HG02943 (cell line): Measurements from ENCODE around the gene PLCB3.

Experiments used
- ATAC-seq: cut with Tn5 transposase; IDR thresholded peaks from one replicate; pipeline ENCODE4 v1.9.1; 2021; ENCODE audit warnings: mild to moderate bottlenecking, low read depth, moderate library complexity; ENCODE audit not compliant: unreplicated experiment

The PLCB3 gene

DNA sequence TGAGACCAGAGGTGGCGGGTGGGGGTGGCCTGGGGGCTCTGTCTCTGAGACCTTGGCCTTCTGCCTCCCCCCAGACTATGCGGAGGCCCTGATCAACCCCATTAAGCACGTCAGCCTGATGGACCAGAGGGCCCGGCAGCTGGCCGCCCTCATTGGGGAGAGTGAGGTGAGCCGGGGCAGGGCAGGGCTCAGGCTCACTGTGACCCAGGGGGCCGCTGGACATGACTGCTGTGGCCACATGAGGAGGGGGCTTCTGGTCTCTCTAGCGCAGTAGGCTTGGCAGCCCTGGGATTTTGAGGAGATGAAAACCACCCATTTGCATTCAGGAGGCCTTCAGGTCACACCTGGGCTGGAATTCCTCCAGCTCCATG lies 12.6 kb downstream of the PLCB3 start:
- no peak for ATAC-seq

DNA sequence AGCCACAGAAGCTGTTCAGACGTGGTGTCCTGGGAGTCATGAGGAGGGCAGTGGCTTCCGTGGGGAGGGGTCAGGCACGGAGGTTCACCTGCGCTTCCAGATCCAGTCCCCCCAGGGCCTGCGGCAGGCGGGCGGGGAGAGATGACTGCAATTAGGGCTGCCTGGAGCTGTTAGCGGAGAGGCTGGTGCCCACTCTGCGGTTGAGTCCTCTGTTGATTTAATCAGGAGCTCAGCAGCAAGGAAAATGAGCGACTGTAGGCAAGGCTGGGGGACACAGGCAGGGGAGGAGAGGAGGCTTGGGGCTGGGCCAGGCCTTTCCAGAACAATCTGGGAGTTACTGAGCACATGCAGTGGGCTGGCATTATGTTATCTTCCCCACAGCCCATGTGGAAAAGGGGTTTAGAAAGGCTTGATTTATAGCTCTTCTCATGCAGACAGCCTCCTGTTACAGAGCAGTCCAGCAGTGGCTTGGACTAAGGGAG lies 13.1 kb downstream of the PLCB3 start:
- no peak for ATAC-seq

DNA sequence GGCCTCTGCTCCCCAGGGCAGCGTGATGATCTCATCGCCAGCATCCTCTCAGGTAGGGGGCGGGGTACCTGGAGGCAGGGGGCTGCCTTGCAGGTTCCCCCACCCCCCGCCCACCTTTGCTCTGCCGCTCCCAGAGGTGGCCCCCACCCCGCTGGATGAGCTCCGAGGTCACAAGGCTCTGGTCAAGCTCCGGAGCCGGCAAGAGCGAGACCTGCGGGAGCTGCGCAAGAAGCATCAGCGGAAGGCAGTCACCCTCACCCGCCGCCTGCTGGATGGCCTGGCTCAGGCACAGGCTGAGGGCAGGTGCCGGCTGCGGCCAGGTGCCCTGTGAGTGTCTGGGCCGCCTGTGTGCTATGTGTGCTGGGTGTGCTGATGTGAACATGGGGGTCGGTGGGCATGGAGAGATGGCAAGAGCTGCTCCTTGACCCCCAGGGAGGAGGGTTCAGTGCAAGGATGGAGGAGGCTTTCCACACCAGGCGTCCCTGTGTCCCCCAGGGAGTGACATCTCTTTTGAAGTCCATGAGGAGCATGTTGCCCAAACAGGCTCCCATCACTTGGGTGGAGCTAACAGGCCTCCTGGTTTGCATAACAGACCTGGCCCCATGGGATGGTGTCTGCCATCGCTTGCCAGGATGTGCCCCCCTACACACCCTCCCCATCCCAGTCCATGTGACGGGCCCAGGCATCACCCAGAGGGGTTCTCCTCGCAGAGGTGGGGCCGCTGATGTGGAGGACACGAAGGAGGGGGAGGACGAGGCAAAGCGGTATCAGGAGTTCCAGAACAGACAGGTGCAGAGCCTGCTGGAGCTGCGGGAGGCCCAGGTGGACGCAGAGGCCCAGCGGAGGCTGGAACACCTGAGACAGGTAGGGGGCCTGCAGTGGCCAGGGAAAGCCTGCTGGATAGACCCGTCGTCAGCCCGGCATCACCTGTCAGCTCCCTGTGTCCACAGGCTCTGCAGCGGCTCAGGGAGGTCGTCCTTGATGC lies 14.1 kb downstream of the PLCB3 start:
- ATAC-seq, result no peak

DNA sequence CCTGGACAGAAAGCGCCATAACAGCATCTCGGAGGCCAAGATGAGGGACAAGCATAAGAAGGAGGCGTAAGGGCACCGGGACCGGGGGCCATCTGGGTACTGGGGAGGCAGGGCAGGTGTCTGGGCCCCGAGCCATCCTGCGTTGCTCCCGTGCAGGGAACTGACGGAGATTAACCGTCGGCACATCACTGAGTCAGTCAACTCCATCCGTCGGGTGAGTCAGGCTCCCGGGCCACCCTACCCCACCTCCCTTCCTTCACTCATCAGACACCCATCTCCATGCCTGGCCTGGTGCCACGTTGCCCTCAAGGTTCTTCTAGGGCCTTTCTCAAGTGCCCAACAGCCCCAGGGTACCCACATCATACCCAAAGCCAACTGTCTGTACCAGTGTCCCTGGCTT lies 15.0 kb downstream of the PLCB3 start:
- no peak for ATAC-seq

DNA sequence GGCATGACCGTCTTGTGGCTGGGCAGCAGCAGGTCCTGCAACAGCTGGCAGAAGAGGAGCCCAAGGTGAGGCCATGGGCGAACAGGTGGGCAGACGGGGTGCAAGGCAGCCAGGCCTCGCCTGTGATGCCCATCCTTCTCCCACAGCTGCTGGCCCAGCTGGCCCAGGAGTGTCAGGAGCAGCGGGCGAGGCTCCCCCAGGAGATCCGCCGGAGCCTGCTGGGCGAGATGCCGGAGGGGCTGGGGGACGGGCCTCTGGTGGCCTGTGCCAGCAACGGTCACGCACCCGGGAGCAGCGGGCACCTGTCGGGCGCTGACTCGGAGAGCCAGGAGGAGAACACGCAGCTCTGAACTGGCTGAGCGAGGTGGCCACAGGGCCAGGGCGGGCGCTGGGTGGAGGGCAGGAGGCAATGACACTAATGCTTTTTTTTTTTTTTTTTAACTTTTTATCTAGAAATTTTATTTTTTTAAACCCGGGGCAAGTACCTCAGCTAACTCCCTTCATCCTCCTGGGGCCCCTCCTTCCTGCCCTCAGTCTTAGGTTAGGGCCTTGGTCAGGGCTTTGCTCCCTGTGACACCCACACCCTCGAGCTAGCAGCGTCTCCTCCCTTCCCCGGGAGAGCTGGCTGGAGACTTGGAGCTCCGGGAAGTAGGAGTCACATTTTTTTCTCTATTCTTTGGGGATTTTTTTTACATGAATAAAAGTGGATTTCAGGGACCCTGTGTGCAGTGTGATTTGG lies 16.0 kb downstream of the PLCB3 start:
- ATAC-seq, result no peak

DNA sequence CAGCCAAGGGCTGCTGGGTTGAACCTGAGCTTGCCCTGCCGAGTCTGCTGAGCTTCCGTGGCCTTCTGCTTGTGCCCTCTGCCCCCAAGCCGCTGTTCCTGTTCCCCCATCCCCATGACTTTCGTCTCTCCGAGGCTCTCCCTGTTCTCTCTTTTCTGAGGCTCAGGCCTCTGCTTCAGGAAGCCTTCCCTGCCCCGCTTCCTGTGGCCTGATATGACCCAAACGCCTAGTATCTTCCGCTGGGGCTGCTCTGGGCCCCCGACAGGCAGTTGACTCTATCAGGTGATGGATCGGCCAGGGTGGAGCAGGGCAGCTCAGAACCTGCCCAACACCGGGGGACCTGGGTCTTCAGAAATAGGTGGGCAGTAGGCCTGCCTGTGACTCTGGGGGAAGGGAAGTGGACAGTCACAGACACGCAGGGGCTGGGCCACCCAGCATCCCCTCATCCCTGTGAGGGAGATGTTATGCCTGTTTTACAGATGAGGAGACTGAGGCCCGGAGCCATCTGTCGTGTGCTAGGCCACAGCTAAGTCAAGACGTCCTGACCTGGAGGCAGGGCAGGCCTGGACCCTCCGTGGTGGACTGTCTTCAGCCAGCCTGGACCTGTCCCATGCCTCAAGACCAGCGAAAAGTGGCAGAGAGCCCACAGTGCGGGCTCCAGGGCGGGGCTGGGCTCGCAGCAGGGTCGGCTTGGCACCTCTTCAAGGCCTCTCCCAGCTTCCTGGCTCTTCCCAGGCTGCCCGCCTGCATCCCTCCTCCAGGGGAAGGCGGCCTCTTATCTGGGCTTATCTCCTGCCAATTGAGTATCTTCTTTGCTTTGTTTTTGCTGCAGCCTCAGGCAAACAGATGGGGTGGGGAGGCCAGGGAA lies 16.9 kb downstream of the PLCB3 start:
- no peak for ATAC-seq

DNA sequence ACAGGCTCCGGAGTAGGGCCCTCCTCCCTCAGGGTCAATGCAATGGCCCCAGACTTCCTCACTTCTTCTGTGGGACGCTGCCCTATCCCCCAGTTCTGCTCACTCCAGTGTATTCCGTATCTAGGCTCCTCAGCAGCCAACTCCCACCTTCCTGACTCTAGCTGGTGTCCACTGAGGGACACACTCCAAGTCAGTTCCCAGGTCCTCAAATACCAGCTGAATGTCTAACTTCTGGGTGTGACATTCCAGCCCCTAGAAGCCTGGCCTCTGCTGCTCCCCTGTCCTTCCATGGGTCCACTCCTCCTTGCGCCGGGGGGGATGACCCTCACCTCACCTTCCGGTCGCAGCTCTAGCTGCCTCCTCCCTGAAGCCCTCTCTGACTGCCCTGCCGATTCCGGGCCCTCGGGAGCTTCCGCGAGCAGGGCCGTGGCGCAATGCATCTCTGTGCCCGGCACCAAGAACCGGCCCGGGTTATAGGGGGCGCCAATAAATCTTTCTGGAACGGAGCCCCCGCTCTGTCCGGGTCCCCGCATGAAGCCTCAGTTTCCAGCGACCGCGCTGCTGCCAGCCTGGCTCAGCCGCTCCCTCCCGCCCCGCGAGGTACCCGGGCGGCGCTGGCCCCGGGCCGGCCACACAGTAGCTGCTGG lies 17.7 kb downstream of the PLCB3 start:
- peak; percentile 5 for ATAC-seq

DNA sequence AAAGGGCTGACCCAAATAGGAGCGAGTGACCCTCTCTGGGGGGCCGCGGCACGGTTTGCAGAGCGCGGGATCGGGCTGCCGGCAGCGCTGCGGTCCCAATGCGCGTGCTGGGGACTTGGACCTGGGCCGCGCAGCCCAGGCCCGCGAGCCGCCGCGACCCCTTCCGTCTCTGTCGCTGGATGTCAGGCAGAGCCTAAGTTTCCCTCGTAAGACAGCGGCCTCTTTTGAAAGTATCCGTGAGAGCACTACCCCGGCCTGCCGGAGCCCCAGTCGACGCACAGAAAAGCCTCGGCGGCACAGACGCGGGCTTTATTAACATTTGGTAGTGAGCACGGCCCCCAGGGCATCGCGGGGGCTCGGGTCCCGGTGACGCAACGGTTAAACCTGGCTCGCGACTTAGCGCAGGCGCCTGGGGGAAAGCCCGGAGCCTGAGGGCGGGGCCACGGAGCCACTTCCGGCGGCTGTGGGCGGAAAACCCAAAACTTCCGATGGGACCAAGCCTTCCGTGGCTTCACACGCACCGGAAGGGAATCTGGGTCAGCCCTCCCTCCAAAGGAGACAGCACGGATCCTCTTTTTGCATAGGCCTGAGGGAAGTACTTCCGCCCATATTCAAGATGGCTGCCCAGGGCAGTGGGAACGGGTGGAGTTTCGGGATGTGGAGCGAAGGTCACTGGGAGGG lies 18.4 kb downstream of the PLCB3 start:
- ATAC-seq, result peak; percentile 62

DNA sequence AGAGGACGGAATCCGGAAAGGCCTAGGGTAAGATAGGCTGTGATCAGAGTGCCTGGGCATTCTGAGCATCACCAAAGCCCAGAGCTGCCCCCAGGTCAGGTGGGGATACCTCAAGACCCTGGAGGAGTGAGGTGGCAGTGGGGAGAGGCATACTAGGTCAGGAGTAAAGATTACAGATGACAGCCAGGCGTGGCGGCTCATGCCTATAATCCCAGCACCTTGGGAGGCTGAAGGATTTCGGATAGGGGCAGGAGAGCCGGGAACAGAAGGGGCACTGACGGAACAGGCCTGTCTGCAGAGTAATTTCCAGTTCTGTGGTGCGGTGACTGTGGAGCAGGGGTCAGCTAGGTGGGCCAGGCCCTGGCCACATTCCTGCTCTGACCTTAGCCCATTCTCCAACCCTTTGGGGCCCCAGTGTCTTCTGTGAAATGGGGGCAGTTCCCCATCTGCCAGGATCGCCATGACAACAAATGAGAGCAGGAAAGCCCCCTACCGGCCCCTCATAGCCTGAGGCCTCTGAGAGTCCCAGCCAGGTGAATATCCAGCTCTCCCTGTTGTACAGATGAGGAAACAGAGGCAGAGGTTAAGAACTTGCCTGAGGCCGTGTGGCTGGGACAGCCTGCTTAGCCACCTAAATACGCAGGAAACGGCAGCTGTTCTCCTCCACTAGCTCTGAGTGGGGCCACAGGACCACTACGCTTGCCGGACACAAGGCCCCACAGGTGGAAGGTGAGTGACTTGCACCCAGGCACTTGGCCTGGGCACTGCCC lies 23.9 kb downstream of the PLCB3 start:
- no peak for ATAC-seq

DNA sequence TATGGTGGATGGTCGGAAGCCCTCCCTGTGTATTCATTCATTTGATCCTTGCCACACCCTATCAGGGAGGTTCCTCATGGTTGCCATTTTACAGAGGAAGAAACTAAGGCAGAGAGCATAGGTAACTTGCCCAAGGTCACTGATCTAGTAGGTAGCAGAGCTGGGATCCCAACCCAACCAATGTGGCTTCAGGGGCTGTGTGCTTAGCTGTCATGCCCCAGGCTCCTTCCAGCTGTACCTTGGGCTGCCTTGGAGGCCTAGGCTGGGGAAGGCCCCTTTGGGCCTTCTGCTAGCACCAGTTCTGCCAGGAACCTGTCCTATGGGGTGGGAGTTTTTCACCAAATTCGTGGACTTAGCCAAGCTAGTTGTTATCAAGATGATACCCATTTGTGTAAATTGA lies 24.5 kb downstream of the PLCB3 start:
- ATAC-seq, result no peak

DNA sequence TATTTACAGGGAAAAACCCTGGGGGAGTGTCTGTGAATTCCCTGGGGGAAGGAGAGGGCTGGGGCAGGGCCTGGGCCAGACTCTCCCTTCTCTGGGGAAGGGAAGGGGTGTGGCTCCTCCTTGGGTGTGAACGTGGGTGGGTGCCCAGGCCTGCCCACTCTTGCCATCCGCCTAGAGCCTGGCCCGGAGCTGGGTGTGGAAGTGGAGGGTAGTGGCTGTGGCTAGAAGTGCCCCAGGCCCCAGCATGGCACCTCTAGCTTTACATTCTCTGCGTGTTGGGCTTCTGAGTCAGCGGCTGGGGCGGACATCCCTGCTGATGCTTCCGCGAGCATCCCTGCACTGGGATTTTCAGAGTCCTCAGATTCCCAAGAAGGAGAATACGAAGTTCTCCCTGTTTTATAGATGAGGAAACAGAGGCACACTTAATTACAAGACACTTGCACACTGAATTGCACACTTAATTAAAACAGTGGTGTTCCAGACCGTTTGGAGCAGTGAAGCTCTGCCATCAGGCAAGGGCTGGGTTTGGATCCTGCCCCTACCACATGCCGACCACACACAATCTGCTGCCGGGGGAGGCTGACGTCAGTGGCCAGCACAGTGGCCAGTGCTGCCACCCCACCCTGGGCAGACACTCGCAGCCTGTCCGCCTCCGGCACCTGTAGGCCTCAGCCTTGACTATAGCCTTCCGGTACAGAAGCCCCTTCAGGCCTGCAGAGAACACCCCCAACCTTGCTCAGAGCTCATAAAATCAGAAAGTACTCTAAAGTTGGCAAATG lies 25.5 kb downstream of the PLCB3 start:
- ATAC-seq, result no peak

DNA sequence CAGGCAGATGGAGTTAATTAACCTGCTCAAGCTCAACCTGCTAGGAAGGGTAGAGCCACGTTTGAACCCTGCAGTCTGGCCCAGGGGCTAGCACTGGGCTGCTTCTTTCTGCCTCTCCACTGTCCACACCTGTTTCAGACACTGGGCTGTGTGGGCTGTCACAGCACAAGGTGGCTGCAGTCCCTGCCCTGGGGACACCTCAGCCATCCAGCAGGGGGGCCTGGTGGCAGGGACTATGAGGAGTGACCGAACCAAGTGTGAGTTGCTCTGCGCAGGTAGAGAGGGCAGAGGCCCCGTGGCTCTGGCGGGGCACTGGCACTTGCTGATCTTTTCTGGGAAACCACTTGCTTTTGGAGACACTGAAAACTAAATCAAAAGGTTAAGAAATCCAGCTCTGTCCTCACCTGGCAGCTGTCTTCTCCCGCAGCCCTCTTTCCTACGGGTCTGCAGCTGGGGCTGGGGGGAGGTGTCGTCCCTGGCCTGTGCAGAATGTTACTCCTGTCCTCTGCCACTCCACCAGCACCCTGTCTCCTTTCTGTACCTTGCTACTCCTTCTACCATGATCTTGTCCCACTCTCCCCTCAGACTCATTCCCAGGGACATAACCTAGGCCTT lies 27.4 kb downstream of the PLCB3 start:
- ATAC-seq, result no peak

DNA sequence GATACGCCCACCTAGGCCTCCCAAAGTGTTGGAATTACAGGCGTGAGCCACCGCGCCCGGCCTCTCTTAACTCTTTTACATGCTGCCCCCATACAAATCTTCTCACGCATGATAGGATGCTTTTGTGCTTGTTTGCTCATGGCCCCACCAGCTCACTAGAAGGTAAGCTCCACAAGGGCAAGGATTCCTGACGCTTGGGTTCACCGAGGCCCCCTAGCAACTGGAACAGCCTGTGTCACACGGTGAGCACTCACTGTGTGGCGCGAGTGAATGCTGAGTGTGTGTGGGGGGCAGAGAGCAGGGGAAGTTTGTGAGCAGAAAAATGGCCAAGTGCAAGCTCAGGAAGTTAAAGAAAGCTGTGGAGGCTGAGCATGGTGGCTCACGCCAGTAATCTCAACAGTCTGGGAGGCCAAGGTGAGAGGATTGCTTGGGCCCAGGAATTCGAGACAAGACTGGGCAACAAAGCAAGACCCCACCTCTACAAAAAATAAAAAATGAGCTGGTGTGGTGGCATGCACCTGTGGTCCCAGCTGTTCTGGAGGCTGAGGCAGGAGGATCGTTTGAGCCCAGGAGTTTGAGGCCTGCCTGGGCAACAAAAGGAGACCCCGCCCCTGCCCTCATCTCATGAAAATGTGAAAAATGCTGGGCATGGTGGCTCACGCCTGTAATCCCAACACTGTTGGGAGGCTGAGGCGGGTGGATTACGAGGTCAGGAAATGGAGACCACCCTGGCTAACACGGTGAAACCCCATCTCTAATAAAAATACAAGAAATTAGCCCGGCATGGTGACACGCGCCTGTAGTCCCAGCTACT lies 30.8 kb downstream of the PLCB3 start:
- ATAC-seq, result no peak

DNA sequence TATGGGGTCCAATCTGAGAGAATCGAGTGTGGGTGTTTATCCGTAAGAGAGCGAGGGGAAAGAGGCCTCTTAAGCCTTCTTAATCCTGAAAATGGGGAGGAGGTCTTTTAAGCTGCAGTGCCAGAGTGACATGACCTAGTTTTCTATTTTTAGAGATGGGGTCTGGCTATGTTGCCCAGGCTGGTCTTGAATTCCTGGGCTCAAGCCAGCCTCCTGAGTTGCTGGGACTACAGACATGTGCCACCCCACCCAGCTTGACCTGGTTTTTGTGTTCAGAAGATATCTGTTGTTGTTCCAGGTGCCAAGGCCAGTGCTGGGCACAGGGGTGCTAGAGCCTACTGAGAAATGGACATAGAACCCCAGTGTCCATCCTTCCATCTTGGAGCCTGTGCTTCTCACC lies 31.8 kb downstream of the PLCB3 start:
- no peak for ATAC-seq

DNA sequence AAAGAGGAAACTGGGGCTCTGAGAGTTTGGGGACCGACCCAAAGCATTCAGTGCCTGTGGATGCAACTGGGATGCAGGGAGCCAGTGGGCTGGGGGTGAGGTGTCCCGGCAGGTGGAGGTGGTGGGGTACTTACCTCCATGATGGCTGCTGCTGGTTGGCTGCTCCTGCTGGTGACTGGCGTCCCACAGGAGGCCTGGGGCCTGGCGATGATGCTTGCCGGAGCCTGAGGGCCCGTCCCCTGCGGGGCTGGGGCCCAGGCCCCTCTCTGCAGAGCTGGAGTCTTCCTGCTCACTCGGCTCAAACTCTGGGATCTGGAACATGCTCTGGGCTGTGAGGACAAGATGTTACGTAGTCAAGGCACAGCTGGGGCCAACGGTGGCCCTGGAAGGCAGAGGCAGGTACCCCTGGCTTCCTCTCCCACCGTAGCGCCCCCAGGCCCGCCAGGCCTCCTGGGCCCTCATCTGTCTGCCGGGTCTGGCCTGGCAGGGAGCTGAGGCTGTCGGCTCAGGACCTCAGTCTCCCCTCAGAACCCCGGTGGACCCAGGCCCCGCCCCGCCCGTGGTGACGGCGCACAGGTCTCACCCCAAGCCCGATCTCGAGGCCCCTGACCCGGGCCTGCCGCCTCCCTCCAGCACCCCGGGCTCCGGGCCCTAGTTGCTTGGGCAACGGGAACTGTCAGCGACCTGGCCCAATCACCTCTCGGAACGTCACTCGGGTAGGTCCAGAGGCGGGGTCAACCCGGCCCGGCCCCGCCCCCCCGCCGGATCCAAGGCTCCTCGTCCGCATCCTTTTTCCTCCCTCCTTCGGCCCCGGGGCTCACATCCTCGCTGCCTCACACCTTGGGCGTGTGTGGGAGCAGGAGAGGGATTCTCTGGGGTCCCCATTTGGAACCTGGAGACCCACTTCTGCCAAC lies 33.0 kb downstream of the PLCB3 start, which contains the start of gene BAD:
Gene BAD, minus strand, starts transcription at position 618 of the 914 bp plus-strand sequence. Its CDS starts 297 bp downstream, at position 321.
- ATAC-seq, result peak; percentile 64
